DND-41 (cell line): Measurements from ENCODE around the gene SETDB2.

ENCODE experiments used
- EZH2 ChIP-seq: IDR thresholded peaks from 3 replicates; pipeline ENCODE4 v1.6.1; 2012; ENCODE audit warnings: borderline replicate concordance, low read depth, mild to moderate bottlenecking, moderate library complexity, low read length, inconsistent platforms; ENCODE audit not compliant: severe bottlenecking
- TF ChIP-seq, protein P1 (sequence below): IDR thresholded peaks from 2 replicates; pipeline ENCODE4 v1.5.1; 2012; ENCODE audit warnings: borderline replicate concordance, low read length, moderate library complexity, mild to moderate bottlenecking; ENCODE audit not compliant: poor library complexity, severe bottlenecking; ENCODE audit errors: extremely low read depth

DNA sequence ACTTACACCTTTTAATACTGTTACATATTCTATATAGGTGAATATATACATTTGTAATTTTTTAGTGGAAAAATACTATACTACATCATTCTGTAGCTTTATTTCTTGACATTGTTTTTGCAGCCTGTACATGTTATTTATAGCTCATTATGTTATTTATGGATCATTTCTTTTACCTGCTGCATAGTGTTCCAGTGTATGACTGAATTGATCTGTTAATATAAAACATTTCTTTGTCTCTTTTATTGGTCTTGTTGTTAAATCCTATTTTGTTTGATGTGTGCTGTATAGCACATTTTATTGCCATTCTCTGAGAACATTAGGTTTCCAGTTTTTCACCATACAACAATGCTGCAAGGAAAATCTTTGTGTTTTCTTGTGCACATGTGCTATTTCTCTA lies 2.4 kb downstream of the SETDB2 start:
- TF ChIP-seq, protein P1, sequence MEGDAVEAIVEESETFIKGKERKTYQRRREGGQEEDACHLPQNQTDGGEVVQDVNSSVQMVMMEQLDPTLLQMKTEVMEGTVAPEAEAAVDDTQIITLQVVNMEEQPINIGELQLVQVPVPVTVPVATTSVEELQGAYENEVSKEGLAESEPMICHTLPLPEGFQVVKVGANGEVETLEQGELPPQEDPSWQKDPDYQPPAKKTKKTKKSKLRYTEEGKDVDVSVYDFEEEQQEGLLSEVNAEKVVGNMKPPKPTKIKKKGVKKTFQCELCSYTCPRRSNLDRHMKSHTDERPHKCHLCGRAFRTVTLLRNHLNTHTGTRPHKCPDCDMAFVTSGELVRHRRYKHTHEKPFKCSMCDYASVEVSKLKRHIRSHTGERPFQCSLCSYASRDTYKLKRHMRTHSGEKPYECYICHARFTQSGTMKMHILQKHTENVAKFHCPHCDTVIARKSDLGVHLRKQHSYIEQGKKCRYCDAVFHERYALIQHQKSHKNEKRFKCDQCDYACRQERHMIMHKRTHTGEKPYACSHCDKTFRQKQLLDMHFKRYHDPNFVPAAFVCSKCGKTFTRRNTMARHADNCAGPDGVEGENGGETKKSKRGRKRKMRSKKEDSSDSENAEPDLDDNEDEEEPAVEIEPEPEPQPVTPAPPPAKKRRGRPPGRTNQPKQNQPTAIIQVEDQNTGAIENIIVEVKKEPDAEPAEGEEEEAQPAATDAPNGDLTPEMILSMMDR: no peak
- no peak for TF ChIP-seq EZH2
